GM19043 (cell line): Measurements from ENCODE around the gene OR5L1.

Experiments
- ATAC-seq: cut with Tn5 transposase; IDR thresholded peaks from one replicate; pipeline ENCODE4 v1.9.1; 2021; ENCODE audit warnings: low read depth; ENCODE audit not compliant: unreplicated experiment

Gene OR5L1

DNA sequence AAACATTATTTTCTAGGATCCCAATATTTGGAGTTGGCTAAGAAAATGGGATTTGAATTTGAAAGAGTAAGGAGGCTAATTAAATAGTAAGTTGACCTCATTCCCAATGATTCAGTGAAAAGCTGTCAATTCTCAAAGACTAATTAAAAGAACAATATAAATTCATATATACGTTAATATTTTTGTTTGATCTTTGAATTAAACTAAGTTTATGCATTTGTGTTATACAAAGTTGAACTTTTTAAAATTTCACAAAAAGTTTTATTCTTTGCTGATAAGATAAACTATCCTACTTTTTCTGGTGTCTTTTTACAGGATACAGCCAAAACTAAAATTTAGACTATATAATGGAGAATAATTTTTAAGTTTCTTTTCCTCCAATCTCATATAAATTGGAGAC lies at the start of gene OR5L1:
Gene OR5L1 (plus strand): TSS at position 301 of the 400 bp plus-strand sequence. CDS start 100 bp downstream, outside the sequence.
- no peak for ATAC-seq

DNA sequence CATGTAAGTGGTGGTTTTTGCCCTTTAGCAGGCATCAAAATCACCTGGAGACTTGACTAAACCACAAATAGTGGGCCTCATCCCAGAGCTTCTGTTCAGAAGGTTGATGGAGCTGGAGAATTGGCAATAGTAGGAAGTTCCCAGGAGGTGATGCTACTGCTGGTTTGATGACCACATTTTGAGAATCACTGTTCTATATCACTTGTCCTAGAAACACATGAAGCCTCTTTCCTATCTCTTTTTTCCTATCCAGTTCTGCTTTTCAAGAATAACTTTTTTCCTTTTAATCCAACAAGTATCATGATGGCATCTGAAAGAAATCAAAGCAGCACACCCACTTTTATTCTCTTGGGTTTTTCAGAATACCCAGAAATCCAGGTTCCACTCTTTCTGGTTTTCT lies 38.0 kb upstream of the OR5L1 start, which contains the start of gene OR5D13:
Gene OR5D13 (plus strand): TSS at position 301 of the 400 bp plus-strand sequence. CDS start 0 bp downstream, at position 301.
- no peak for ATAC-seq

- ATAC-seq = no peak
These were observed 19.6 kb upstream of the OR5L1 start for GRCh38 chr11:55791606-55792005.

GRCh38 chr11:55793321-55793720 lies 17.8 kb upstream of the OR5L1 start:
- no peak for ATAC-seq

- no peak for ATAC-seq
These were observed 15.9 kb upstream of the OR5L1 start, which contains the start of gene OR5D14 for GRCh38 chr11:55795256-55795655. OR5D14 (plus strand) TSS chr11:55795556; CDS start chr11:55795556, 0 bp downstream.

DNA sequence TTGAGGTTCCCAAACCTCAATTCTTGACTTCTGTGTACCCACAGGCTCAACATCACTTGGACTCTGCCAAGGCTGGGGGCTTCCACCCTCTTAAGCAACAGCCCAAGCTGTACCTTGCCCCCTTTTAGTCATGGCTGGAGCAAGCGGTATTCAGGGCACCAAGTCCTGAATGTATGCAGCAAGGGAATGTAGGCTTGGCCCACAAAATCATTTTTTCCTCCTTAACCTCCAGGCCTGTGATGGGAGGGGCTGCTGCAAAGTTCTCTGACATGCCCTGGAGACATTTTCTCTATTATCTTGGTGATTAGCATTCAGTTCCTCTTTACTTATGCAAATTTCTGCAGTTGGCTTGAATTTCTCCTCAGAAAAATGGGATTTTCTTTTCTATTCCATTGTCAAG lies 4.9 kb upstream of the OR5L1 start:
- no peak for ATAC-seq

- no peak for ATAC-seq
These were observed 8.2 kb downstream of the OR5L1 start, which contains the start of gene OR5D18 for GRCh38 chr11:55819330-55819729. OR5D18 (plus strand) TSS chr11:55819630; CDS start chr11:55819630, 0 bp downstream.

GRCh38 chr11:55826919-55827318 lies 15.8 kb downstream of the OR5L1 start, which contains the start of gene OR5L2:
OR5L2 (plus strand) TSS chr11:55827219; CDS start chr11:55827219, 0 bp downstream.
- no peak for ATAC-seq

GRCh38 chr11:55838452-55838851 lies 27.3 kb downstream of the OR5L1 start, which contains the start of gene OR5D16:
OR5D16 (plus strand) TSS chr11:55838752; CDS start chr11:55838752, 0 bp downstream.
- ATAC-seq = no peak

DNA sequence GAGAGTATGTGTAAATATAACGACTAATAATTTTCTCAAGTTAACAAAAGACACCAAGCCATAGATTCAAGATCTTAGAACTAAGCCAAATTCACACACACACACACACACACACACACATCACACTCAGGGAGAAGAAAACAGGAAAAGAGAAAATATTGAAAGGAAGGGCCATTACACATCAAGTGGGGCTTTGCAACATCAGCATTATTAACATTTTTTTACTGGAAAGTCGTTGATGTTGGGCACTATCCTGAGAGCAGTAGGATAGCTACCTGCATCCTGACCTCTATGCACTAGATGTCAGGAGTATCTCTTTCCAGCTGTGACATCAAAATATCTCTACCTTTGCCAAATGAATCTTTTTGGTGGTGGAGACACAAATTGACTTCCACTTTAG lies 36.3 kb downstream of the OR5L1 start:
- ATAC-seq = no peak

DNA sequence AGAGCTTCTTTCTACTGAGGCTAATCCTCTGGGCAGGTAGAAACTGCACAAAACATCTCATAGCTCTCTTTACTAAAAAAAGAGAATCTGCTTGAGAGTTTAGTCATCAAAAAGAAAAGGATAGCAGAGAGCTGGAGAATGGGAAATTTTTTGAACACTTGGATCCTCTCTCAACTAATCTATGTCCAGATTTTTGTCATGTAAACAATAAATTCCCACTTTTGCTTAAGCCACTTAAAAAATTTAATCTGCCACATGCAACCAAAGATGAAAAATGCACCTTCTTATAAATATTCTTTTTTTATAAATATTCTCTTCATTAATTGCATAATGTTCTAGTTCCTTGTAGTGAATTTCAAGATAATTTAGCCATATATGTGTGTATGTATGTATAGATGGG lies 37.9 kb downstream of the OR5L1 start:
- ATAC-seq = no peak

- ATAC-seq = no peak
These were observed 41.0 kb downstream of the OR5L1 start for GRCh38 chr11:55852141-55852540.

- no peak for ATAC-seq
These were observed 43.5 kb downstream of the OR5L1 start for GRCh38 chr11:55854704-55855103.
